ENCODE data around the gene INTS11. TPM values are rescaled to one million over a fixed set of nuclear protein-coding genes. Genes with fewer than 3 reads are reported as not detected.

INTS11 gene
- total and polyA plus RNA-seq, 2 of the 8 experiments (the other 6 are each of a cell fraction or from before 2014, with no cell fraction given) = 113 to 243 TPM

- Histone ChIP-seq H3K9me3 (ENCODE audit: insufficient read depth in 2 of 2, low read depth in 1 of 2, low read length in 1 of 2) (peaks cover 0 to 5% of the 10 kb centered on the region in 2 experiments; a peak in 1 of 4 replicates), H4K20me1 (replicated peaks in 1 of 2; ENCODE audit: control insufficient read depth in 1 of 2, insufficient read depth in 2 of 2, low read length in 2 of 2) (peaks cover 14 to 31% of the 10 kb centered on the region in 2 experiments), H4K91ac (replicated peaks; ENCODE audit: insufficient read length, low read length) (no peak overlapping the region), H3K18ac (ENCODE audit: extremely low read depth, low read length) (no peak overlapping the region), H2BK15ac (ENCODE audit: low read length) (no peak overlapping the region), H3K79me2 (ENCODE audit: control insufficient read depth in 1 of 2, insufficient read depth in 2 of 2, low read length in 2 of 2) (no peaks in the 10 kb centered on the region; a peak in 1 of 4 replicates), H2BK20ac (ENCODE audit: low read length) (no peak overlapping the region), H3K23me2 (ENCODE audit: low read depth, low read length) (no peaks in the 10 kb centered on the region; the same call in 1 of the 2 replicates), H2AFZ (ENCODE audit: low read length) (no peak overlapping the region), H3K36me3 (ENCODE audit: control insufficient read depth in 2 of 4, insufficient read depth in 4 of 4, low read length in 3 of 4) (peaks cover 2 to 44% (median 15%) of the 10 kb centered on the region in 4 experiments; a peak in 7 of 8 replicates), H2BK5ac (ENCODE audit: low read depth, low read length) (no peak overlapping the region), H4K5ac (ENCODE audit: insufficient read length, low read depth, low read length) (no peak overlapping the region), H3K9ac (replicated peaks in 1 of 4; ENCODE audit: extremely low read depth in 1 of 4, low read depth in 3 of 4, low read length in 3 of 4) (no peak overlapping the region), H2BK120ac (replicated peaks; ENCODE audit: low read depth, low read length) (no peak overlapping the region), H3K4me3 (ENCODE audit: extremely low read depth in 1 of 4, insufficient read depth in 2 of 4, low read depth in 3 of 4, low read length in 4 of 4) (no peak overlapping the region), H2BK12ac (ENCODE audit: low read depth, low read length) (no peak overlapping the region), H3K27ac (ENCODE audit: low read depth, low read length) (no peak overlapping the region), H3K27me3 (replicated peaks in 1 of 4; ENCODE audit: control insufficient read depth in 3 of 4, extremely low read depth in 1 of 4, insufficient read depth in 3 of 4, low read length in 3 of 4) (no peaks in the 10 kb centered on the region; a peak in 1 of 7 replicates), H4K8ac (ENCODE audit: extremely low read depth, insufficient read depth, low read length) (no peak overlapping the region; the same call in 1 of the 2 replicates), H3K56ac (replicated peaks; ENCODE audit: insufficient read length, low read depth, low read length) (no peak overlapping the region), H3K4ac (replicated peaks; ENCODE audit: insufficient read length, low read depth, low read length) (no peak overlapping the region), H2AK5ac (ENCODE audit: low read depth, low read length) (no peak overlapping the region), H3K79me1 (ENCODE audit: low read depth, low read length) (peaks cover 12% of the 10 kb centered on the region), H3K14ac (ENCODE audit: insufficient read length) (no peak overlapping the region), H3K4me1 (replicated peaks in 1 of 4; ENCODE audit: control insufficient read depth in 3 of 4, insufficient read depth in 4 of 4, low read length in 3 of 4) (no peaks in the 10 kb centered on the region; a peak in 1 of 7 replicates), H3K23ac (ENCODE audit: insufficient read length) (no peak overlapping the region), H3K4me2 (ENCODE audit: insufficient read depth in 1 of 2, low read depth in 2 of 2, low read length in 2 of 2) (no peak overlapping the region)
- CTCF ChIA-PET (ENCODE audit: partially characterized antibody) = interaction anchor here (0.7 to 3.2 kb wide), 6 partner anchors 8 to 64 kb away, joined by 3 to 13 read pairs (median 4); no protein-coding TSS in a partner anchor
- FAIRE-seq (no peak), DNase-seq (ENCODE audit: low read depth in 1 of 2, low spot score in 2 of 2) (no peak)
- POLR2A ChIA-PET (ENCODE audit: partially characterized antibody) = interaction anchor here (0.6 to 9.0 kb wide), 5 partner anchors 12 to 392 kb away, joined by 3 to 134 read pairs (median 3); no protein-coding TSS in a partner anchor
- WGBS, 2 experiments (ENCODE audit: extremely low coverage in 1 of 2, insufficient coverage in 1 of 2, insufficient read length in 1 of 2, insufficient replicate concordance in 2 of 2, low coverage in 1 of 2, low lambda C conversion rate in 2 of 2, missing lambda C conversion rate in 1 of 2) = 97% methylated on average over 18 of the region's 36 CpGs; no CpG with 5 or more reads in 1 of the 2 experiments
- TF ChIP-seq EGR1 (IDR thresholded peaks at IDR 0.05; ENCODE audit: borderline replicate concordance, low read depth, low read length) = no peak
- no peak for TF ChIP-seq RAD21 (IDR thresholded peaks at IDR 0.05 in 1 of 2, conservative IDR thresholded peaks at IDR 0.05 in 1 of 2; ENCODE audit: low read depth in 2 of 2, low read length in 2 of 2)
- TF ChIP-seq NANOG (IDR thresholded peaks at IDR 0.05; ENCODE audit: insufficient read depth, low read depth, low read length, poor library complexity, severe bottlenecking) = no peak
- no peak for TF ChIP-seq SUZ12 (IDR thresholded peaks at IDR 0.05; ENCODE audit: low read length)
- TF ChIP-seq EP300 (IDR thresholded peaks at IDR 0.05; ENCODE audit: borderline replicate concordance in 1 of 2, low read depth in 2 of 2, low read length in 2 of 2) = no peak
- TF ChIP-seq CHD2 (IDR thresholded peaks at IDR 0.05; ENCODE audit: low read length) = no peak
- TF ChIP-seq TBP (IDR thresholded peaks at IDR 0.05; ENCODE audit: low read depth, low read length) = no peak
These were observed 13.8 kb upstream of the INTS11 start for GRCh38 chr1:1338278-1338677.

Measured in H1 (cell line).